Measurements from ENCODE around the gene PRELID3B. TPM values are rescaled to one million over a fixed set of nuclear protein-coding genes. Genes with fewer than 3 reads are reported as not detected.

Gene PRELID3B
- total RNA-seq, 1 experiment from 2014 or later = 129 TPM

- H3K4me2 ChIP-seq (ENCODE audit: low read length) = peak overlapping the region; percentile 81
- H3K27ac ChIP-seq (ENCODE audit: low read depth, low read length) = peak overlapping the region; percentile 78
- ATAC-seq (peak; percentile 52), DNase-seq (ENCODE audit: low read depth, low spot score) (peak; percentile 21)
- ChIA-PET POLR2A (interaction anchor here (0.9 to 1.9 kb wide), 6 partner anchors 9 to 162 kb away, joined by 3 to 13 read pairs (median 4); partner anchors contain the start of gene PRELID3B), CTCF (interaction anchor here (0.7 to 1.9 kb wide), 8 partner anchors 10 to 423 kb away, joined by 3 to 8 read pairs (median 3); partner anchors contain the start of genes PRELID3B and TUBB1), RAD21 (ENCODE audit: low non-redundant PET in 1 of 2, low total read pairs in 2 of 2, uncharacterized antibody in 2 of 2, unreplicated experiment in 2 of 2) (interaction anchor here in 1 of 2 experiments (0.5 kb wide), 1 partner anchor 161 kb away, joined by 4 read pairs; no protein-coding TSS in a partner anchor)
- no peaks in the 10 kb centered on the region for H3K9me2 ChIP-seq (ENCODE audit: insufficient read depth)
- peaks cover 16% of the 10 kb centered on the region; the same call in 1 of the 2 replicates for H4K20me1 ChIP-seq (ENCODE audit: insufficient read depth)
- intact Hi-C loops (cut with micrococcal nuclease) = loop anchor here (5.0 to 10.0 kb wide), 2 partner anchors 50 to 138 kb away; partner anchors contain the start of gene NELFCD
- BruUV-seq (replicated peaks) = TSS peak; percentile 95
- no peaks in the 10 kb centered on the region for H3K9me3 ChIP-seq (ENCODE audit: control insufficient read depth in 1 of 2, insufficient read depth in 1 of 2, low read depth in 1 of 2, low read length in 2 of 2)
- H3K79me2 ChIP-seq (ENCODE audit: insufficient read depth, low read length) = peaks cover 70% of the 10 kb centered on the region
- peaks cover 52 to 53% of the 10 kb centered on the region in 2 experiments for H3K36me3 ChIP-seq (ENCODE audit: control insufficient read depth in 1 of 2, insufficient read depth in 2 of 2, low read length in 2 of 2)
- H3K9ac ChIP-seq (ENCODE audit: low read length) = peak overlapping the region; percentile 66
- no peaks in the 10 kb centered on the region for H3K27me3 ChIP-seq (ENCODE audit: insufficient read depth, low read length)
- H3K4me3 ChIP-seq (replicated peaks in 1 of 2; ENCODE audit: low read depth in 1 of 2, low read length in 2 of 2) = peak overlapping the region; percentile 48 to 86
- TF ChIP-seq CTCF (IDR thresholded peaks at IDR 0.05 in 2 of 3, conservative IDR thresholded peaks at IDR 0.05 in 1 of 3; ENCODE audit: borderline replicate concordance in 1 of 3, insufficient read depth in 1 of 3, low read depth in 2 of 3, low read length in 2 of 3) = 0 out of 6 replicates have a peak, but pooled peaks of 2 of the 3 experiments have one; percentile 3 to 8
- TF ChIP-seq SRF (IDR thresholded peaks at IDR 0.05; ENCODE audit: low read depth) = no peak
- H2AFZ ChIP-seq (ENCODE audit: low read depth, low read length, poor library complexity, severe bottlenecking) = no peak overlapping the region
- H3K4me1 ChIP-seq (ENCODE audit: control insufficient read depth in 1 of 2, insufficient read depth in 2 of 2, low read length in 2 of 2) = peaks cover 10 to 25% of the 10 kb centered on the region in 2 experiments
These were observed 9.9 kb downstream of the PRELID3B start for GRCh38 chr20:59032713-59033059.

GRCh38 chr20:59032023-59032712 lies 10.4 kb downstream of the PRELID3B start, which contains the start of gene ATP5F1E:
Gene ATP5F1E, minus strand, starts transcription at chr20:59032335. Its CDS starts 84 bp downstream, at chr20:59032251.
- Histone ChIP-seq H3K9me2 (ENCODE audit: insufficient read depth) (no peaks in the 10 kb centered on the region), H3K79me2 (ENCODE audit: insufficient read depth, low read length) (peaks cover 70% of the 10 kb centered on the region), H4K20me1 (ENCODE audit: insufficient read depth) (peaks cover 20% of the 10 kb centered on the region; the same call in 1 of the 2 replicates), H3K36me3 (ENCODE audit: control insufficient read depth in 1 of 2, insufficient read depth in 2 of 2, low read length in 2 of 2) (peaks cover 49 to 53% of the 10 kb centered on the region in 2 experiments), H3K9ac (ENCODE audit: low read length) (peak within 1 kb of the TSS; percentile 86), H3K4me1 (ENCODE audit: control insufficient read depth in 1 of 2, insufficient read depth in 2 of 2, low read length in 2 of 2) (peaks cover 10 to 25% of the 10 kb centered on the region in 2 experiments), H3K27ac (ENCODE audit: low read depth, low read length) (peak within 1 kb of the TSS; percentile 78), H3K27me3 (ENCODE audit: insufficient read depth, low read length) (no peaks in the 10 kb centered on the region), H3K4me2 (ENCODE audit: low read length) (peak within 1 kb of the TSS; percentile 81), H3K4me3 (replicated peaks in 1 of 2; ENCODE audit: low read depth in 1 of 2, low read length in 2 of 2) (peak within 1 kb of the TSS; percentile 86), H2AFZ (ENCODE audit: low read depth, low read length, poor library complexity, severe bottlenecking) (no peak within 1 kb of the TSS), H3K9me3 (ENCODE audit: control insufficient read depth in 1 of 2, insufficient read depth in 1 of 2, low read depth in 1 of 2, low read length in 2 of 2) (no peaks in the 10 kb centered on the region)
- POLR2A ChIA-PET = interaction anchor here (0.9 to 1.9 kb wide), 7 partner anchors 8 to 162 kb away, joined by 3 to 13 read pairs (median 4); partner anchors contain the start of gene PRELID3B
- intact Hi-C loops (cut with micrococcal nuclease) = loop anchor here (5.0 to 10.0 kb wide), 2 partner anchors 50 to 137 kb away; partner anchors contain the start of gene NELFCD
- RAD21 ChIA-PET (ENCODE audit: low non-redundant PET in 1 of 2, low total read pairs in 2 of 2, uncharacterized antibody in 2 of 2, unreplicated experiment in 2 of 2) = no interaction called here
- CTCF ChIA-PET = interaction anchor here (0.7 to 1.3 kb wide), 7 partner anchors 11 to 424 kb away, joined by 3 to 5 read pairs (median 3); partner anchors contain the start of gene TUBB1
- DNase-seq (ENCODE audit: low read depth, low spot score) (peak; percentile 72), ATAC-seq (peak; percentile 97)
- BruUV-seq (replicated peaks) = no TSS peak
- TF ChIP-seq FOSL1 (IDR thresholded peaks at IDR 0.05; ENCODE audit: low read depth) (no peak), EZH2phosphoT487 (IDR thresholded peaks at IDR 0.05; ENCODE audit: borderline replicate concordance) (no peak), ZNF274 (IDR thresholded peaks at IDR 0.05; ENCODE audit: low read depth, low read length) (no peak), ZBTB33 (IDR thresholded peaks at IDR 0.05; ENCODE audit: extremely low read depth, insufficient replicate concordance, low read length) (no peak), POLR2A (IDR thresholded peaks at IDR 0.05; ENCODE audit: borderline replicate concordance, extremely low read depth, insufficient read depth, insufficient read length) (peak; percentile 67), MAX (IDR thresholded peaks at IDR 0.05) (peak; percentile 86), SIN3A (IDR thresholded peaks at IDR 0.05; ENCODE audit: low read depth) (peak; percentile 77), SP1 (IDR thresholded peaks at IDR 0.05; ENCODE audit: low read depth) (peak; percentile 85), EZH2 (IDR thresholded peaks at IDR 0.05) (no peak), CBX3 (IDR thresholded peaks at IDR 0.05; ENCODE audit: low read depth) (no peak), ELF1 (IDR thresholded peaks at IDR 0.05; ENCODE audit: borderline replicate concordance, low read depth) (peak; percentile 43), CEBPB (IDR thresholded peaks at IDR 0.05; ENCODE audit: low read depth) (no peak)
